Measurements from ENCODE around the gene SENP8.

SENP8 gene

DNA sequence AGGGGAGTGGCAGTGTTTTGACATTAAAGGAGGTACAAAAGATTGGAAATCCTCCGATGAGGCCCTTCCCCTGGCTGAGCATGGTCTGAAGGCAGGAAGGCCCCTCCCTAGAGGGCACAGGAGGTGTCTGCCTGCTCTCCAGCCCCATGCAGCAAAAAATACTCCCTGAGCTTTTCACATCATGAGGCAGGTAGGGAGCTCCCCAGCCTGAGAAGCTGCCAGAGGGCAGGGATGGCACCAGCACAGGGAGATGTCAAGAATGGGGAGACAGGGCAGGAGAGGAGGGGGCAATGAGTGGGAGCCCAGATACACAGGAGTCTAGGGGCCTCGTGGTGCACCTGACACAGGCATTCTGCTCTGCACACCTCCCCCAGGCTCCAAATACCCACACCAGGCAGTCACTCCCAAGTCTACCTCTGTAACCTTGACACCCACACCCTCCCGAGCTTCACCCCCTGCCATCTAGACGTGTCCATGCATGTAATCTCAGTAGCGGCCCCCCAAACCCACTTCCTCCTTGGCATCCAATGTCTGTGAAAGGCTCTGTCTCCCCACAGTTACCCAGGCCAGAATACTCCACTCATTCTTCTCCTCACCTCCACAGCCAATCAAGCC, 56.5 kb downstream of the SENP8 start:
- Mint-ChIP-seq H3K9me3 (no peaks in the 10 kb centered on the region), H3K27me3 (no peaks in the 10 kb centered on the region), H3K4me1 (no peaks in the 10 kb centered on the region), H3K27ac (no peak overlapping the region), H3K36me3 (no peaks in the 10 kb centered on the region), H3K4me3 (no peak overlapping the region)

DNA sequence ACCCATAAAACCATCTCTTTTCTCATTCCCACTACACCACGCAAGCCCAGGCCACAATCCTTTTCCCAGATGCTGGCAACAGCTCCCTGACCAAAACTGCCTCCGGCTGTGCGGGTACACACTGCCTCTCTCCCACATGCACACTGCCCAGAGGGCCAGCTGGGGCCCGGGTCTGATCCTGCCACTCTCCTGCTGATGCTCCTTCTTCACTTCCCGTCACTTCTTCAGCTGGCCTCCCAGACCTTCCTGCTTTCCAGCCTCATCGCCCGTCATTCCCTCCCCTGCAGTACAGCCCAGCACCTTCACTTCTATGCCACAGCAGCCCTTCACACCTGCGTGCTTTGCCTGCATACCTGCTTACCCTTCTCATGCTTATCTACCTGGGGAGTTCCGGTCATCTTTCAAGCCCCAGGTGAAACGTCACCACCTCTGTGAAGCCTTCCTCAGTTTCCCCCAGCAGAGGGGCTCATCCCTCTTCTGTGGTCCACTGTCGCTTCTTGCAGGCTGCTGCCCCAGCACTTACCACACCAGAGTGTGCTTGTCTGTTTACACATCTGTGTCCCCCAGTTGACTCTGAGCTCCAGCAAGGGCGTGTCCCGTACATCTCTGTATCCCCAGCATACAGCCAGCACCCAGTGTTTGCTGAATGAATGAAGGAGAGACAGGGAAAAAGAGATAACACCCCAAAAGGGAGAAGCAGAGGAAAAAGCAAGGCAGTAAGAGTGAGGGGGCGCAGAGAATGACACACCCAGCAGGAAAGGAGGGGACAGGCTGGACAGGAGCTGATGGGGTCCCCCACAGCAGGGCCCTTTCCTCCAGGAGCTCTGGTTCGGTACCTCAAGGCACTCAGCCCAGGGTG, 57.2 kb downstream of the SENP8 start:
- H3K4me1 Mint-ChIP-seq, result no peaks in the 10 kb centered on the region
- no peaks in the 10 kb centered on the region for H3K36me3 Mint-ChIP-seq

DNA sequence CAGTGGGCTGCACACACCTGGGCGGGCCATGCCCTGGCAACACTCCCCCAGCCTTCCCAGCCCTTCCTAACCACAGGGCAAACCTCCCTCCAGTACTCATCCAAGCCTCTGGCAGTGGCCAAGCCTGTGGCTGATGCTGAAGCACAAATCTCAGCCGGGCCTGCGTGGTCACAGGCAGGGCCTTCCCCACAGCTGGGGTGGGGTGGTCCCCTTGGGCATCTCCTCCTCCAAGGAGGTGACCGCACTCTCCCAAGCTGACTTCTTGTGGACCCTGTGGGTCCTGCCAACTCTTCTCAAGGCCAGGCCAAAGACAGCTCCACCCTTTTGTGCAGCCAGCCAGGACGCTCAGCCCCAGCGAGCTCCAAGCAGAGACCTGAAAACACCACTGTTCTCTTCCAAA, 58.0 kb downstream of the SENP8 start:
- Mint-ChIP-seq H3K27me3 (peaks cover 3% of the 10 kb centered on the region), H3K36me3 (no peaks in the 10 kb centered on the region), H3K4me1 (no peaks in the 10 kb centered on the region), H3K27ac (no peak overlapping the region), H3K9me3 (no peaks in the 10 kb centered on the region), H3K4me3 (no peak overlapping the region)

More for the DNA sequence above, 57.2 kb downstream of the SENP8 start:
- no peak overlapping the region for H3K27ac Mint-ChIP-seq
- no peaks in the 10 kb centered on the region for H3K27me3 Mint-ChIP-seq
- no peak overlapping the region for H3K4me3 Mint-ChIP-seq
- no peaks in the 10 kb centered on the region for H3K9me3 Mint-ChIP-seq

DNA sequence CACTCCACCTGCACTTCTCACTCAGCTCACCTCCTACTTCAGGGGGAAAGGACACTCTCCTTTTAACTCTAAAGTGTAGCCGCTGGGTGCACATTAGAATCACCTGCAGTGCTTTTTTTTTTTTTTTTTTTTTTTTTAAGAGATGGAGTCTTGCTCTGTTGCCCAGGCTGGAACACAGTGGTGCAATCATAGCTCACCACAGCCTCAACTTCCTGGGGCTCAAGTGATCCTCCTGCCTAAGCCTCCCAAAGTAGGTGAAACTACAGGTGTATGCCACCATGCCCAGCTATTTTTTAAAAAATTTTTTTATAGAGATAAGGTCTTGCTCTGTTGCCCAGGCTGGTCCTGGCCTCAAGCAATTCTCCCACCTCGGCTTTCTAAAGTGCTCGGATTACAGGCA, 58.5 kb downstream of the SENP8 start:
- H3K27me3 Mint-ChIP-seq, result peaks cover 7% of the 10 kb centered on the region
- no peak overlapping the region for H3K4me3 Mint-ChIP-seq
- H3K36me3 Mint-ChIP-seq, result no peaks in the 10 kb centered on the region
- no peaks in the 10 kb centered on the region for H3K9me3 Mint-ChIP-seq
- no peaks in the 10 kb centered on the region for H3K4me1 Mint-ChIP-seq
- H3K27ac Mint-ChIP-seq, result no peak overlapping the region

DNA sequence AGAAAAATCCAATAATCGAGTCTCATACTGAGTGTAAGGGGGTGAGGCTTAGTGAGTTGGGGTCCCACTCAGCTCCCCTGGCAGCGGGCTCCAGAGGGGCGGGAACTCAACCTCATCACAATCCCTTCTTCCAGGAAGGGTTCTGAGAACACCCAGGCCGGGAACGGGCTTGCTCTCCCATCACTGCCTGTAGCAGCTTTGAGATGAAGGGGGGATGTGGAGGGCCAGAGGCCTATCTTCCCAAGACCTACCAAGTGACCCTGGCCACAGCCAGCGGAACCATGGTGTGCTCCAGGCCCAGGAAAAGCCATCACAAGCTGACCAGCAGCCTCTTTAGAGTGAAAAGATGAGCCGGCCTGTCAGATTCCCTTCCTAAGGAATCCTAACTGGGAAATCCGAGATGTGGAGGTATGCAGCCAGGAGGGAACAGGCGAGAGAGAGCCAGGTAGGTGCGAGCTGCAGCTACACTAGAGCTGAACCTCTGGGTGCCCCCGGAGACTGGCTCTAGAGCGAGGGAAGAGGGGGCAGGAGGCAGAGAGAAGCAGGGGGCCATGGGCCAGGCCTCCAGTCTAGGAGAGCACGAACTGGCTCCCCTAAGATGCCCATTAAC, 60.9 kb downstream of the SENP8 start:
- no peak overlapping the region for H3K4me3 Mint-ChIP-seq
- H3K27ac Mint-ChIP-seq, result no peak overlapping the region
- H3K4me1 Mint-ChIP-seq, result no peaks in the 10 kb centered on the region
- H3K27me3 Mint-ChIP-seq, result peaks cover 14% of the 10 kb centered on the region
- H3K9me3 Mint-ChIP-seq, result no peaks in the 10 kb centered on the region
- no peaks in the 10 kb centered on the region for H3K36me3 Mint-ChIP-seq

DNA sequence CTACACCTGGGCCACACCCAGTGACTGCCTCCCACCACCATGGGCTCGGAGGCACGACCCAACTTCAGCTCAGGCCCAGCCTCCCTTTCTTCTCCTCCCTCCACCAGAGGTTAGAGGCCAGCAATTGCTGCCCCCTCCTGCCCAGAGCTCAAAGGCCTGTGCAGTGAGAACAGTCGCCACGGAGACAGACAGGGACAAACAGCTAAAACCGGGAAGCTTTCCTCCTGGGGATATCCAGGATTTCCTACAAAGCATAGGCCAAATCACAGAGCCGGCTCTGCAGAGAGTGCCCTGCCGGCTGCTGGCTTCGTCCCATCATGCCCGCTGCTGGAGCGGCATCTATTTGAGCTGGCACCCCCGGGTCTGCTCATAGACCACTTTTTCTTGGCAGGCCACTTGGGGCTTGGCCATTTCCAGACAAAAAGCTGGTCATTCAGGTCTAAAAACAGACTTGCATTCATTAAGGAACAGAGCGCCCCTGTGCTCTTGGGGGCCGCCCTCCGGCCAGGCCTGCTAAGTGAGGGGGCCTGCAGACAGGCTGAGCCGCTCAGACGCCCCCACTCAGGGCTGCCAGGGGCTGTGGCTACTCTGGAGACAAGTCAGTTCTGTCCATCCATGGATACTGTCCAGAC, 61.9 kb downstream of the SENP8 start:
- H3K4me1 Mint-ChIP-seq, result no peaks in the 10 kb centered on the region
- no peak overlapping the region for H3K27ac Mint-ChIP-seq
- H3K36me3 Mint-ChIP-seq, result no peaks in the 10 kb centered on the region
- H3K9me3 Mint-ChIP-seq, result no peaks in the 10 kb centered on the region
- H3K4me3 Mint-ChIP-seq, result no peak overlapping the region
- H3K27me3 Mint-ChIP-seq, result peaks cover 17% of the 10 kb centered on the region

DNA sequence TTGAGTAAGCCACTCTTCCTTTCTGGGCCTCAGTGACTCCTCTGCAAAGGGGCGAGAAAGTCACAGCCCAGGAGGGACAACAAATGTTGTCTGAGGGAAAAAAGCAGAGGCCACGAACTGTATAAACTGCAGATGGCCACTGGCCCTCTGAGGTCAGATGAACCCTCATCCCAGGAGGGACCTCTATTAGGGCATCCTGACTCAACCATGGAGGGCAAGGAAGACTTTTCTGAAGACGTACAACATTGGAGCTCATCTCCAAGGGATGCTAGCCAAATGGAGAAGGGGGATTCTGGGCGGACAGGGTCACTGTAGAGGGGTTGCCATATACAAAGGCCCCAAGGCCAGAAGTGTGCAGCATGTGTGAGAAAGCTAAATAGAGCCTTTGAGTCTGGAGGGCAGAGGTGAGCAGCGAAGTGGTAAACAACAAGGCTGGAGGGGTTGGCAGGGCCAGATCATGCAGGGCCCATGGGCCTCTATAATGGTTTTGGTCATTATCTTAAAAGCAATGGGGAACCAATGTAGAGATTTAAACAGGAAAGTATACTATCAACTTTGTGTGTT, 62.6 kb downstream of the SENP8 start:
- Mint-ChIP-seq H3K27me3 (peaks cover 21% of the 10 kb centered on the region), H3K4me1 (no peaks in the 10 kb centered on the region), H3K4me3 (no peak overlapping the region)

DNA sequence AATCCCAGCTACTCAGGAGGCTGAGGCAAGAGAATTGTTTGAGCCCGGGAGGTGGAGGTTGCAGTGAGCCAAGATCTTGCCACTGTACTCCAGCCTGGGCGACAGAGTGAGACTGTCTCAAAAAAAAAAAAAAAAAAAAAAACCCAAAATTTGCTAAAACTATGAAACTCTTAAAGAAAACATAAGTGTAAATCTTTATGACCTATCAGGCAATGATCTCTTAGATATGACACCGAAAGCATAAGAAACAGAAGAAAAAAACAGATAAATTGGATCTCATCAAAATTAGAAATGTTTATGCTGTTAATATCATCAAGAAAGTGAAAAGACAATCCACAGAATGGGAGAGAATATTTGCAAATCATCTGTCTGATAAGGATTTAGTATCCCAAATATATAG, 64.0 kb downstream of the SENP8 start:
- Mint-ChIP-seq H3K4me1 (no peaks in the 10 kb centered on the region), H3K36me3 (no peaks in the 10 kb centered on the region), H3K4me3 (no peak overlapping the region), H3K27me3 (peaks cover 21% of the 10 kb centered on the region), H3K9me3 (no peaks in the 10 kb centered on the region), H3K27ac (no peak overlapping the region)

More for the DNA sequence above, 62.6 kb downstream of the SENP8 start:
- Mint-ChIP-seq H3K27ac (no peak overlapping the region), H3K9me3 (no peaks in the 10 kb centered on the region), H3K36me3 (no peaks in the 10 kb centered on the region)

DNA sequence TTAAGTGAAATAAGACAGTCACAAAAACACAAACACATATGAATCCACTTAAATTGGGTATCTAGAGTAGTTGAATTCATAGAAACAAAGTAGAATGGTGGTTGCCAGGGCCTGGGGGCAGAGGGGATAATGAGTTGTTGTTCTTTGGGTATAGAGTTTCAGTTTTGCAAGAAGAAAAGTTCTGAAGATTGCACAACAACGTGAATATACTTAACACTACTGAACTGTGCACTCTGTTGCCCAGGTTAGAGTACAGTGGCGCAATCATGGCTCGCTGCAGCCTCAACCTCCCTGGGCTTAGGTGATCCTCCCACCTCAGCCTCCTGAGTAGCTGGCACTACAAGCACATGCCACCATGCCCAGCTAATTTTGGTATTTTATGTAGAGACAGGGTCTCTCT, 64.5 kb downstream of the SENP8 start:
- no peak overlapping the region for H3K4me3 Mint-ChIP-seq

DNA sequence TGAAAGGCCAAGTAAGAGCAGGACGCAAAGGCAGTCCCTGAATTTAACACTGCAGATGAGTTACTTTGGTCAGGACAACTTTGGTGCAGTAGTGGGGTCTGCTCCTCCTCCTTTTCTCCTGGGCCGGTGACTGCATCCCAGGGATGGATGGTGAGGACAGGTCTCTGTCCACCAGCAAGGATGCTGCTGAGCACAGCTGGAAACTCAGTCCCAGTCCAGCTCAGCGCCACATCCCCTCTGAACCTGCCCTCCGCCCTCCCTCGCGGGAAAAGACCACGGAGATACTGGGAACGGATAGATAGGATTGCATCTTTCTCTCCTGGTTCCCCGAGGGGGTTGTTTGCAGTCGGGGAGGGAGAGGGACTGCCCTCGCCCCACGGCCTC, 65.6 kb downstream of the SENP8 start:
- no peak overlapping the region for H3K27ac Mint-ChIP-seq
- H3K27me3 Mint-ChIP-seq, result peaks cover 21% of the 10 kb centered on the region
- no peaks in the 10 kb centered on the region for H3K9me3 Mint-ChIP-seq
- no peaks in the 10 kb centered on the region for H3K36me3 Mint-ChIP-seq
- H3K4me3 Mint-ChIP-seq, result no peak overlapping the region
- H3K4me1 Mint-ChIP-seq, result no peaks in the 10 kb centered on the region

More for the DNA sequence above, 64.5 kb downstream of the SENP8 start:
- peaks cover 21% of the 10 kb centered on the region for H3K27me3 Mint-ChIP-seq
- H3K27ac Mint-ChIP-seq, result no peak overlapping the region
- no peaks in the 10 kb centered on the region for H3K4me1 Mint-ChIP-seq
- H3K36me3 Mint-ChIP-seq, result no peaks in the 10 kb centered on the region
- H3K9me3 Mint-ChIP-seq, result no peaks in the 10 kb centered on the region

DNA sequence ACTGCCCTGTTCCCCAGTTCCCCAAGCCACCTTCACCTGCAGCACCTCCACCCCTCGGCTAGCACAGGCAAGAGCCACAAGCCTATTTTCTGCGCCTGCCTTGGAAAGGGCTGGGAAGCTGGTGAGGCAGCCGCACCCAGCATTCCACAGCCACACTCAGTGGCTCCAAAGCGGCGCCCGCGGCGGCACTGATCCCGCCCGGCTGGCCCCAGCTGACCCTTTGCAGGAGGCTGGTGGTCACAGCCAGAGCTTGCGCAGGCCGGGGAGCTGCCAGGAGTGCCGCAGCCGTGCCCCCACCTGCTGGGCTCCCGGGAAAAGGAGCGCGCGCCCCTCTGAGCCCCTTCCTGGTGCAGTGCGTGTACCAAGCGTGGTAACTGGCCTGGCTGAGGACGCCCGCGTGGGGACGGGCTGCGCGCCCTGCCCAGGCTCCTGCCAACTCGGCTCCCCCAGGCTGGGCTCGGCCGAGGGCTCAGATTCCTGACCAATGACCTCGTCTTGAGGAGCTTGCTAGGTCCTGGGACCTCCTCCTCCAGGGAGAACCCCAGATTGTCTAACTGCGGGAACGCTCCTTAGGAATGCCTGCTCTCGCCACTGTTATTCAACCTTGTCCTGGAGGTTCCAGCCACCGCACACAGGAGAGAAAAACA, 66.1 kb downstream of the SENP8 start:
- H3K27me3 Mint-ChIP-seq, result peaks cover 21% of the 10 kb centered on the region
- H3K9me3 Mint-ChIP-seq, result no peaks in the 10 kb centered on the region
- no peaks in the 10 kb centered on the region for H3K36me3 Mint-ChIP-seq
- no peak overlapping the region for H3K27ac Mint-ChIP-seq
- no peak overlapping the region for H3K4me3 Mint-ChIP-seq
- H3K4me1 Mint-ChIP-seq, result no peaks in the 10 kb centered on the region

DNA sequence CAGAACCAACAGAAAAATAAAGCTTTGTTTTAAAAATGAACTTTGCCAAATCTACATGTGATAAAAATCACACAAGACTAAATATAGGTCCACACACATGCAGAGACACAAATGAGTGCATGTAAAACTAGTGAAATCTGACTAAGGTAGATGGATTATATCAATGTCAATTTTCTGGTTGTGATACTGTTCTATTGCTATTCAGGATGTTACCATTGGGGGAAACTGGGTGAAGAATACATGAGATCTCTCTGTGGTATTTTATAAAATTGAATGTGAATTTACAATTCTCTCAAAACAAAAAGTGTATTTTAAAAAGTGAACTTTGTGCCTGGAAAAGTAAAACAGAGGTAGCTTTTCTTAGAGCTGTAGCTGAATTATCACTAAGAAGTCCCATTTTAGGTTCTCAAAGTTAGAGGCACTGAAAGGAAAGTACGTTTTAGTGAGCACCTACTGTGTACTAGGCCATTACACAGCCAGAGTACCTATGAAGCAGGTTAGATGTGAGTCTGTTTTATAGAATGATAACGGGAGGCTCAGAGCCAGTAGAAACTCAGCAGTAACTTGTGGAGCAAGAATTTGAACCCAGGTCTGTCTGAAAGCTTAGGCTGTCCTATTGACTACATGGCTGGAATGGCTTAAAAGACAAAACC, 71.2 kb downstream of the SENP8 start:
- Mint-ChIP-seq H3K4me3 (no peak overlapping the region), H3K9me3 (no peaks in the 10 kb centered on the region), H3K27ac (no peak overlapping the region), H3K4me1 (no peaks in the 10 kb centered on the region), H3K36me3 (no peaks in the 10 kb centered on the region), H3K27me3 (peaks cover 14% of the 10 kb centered on the region)

DNA sequence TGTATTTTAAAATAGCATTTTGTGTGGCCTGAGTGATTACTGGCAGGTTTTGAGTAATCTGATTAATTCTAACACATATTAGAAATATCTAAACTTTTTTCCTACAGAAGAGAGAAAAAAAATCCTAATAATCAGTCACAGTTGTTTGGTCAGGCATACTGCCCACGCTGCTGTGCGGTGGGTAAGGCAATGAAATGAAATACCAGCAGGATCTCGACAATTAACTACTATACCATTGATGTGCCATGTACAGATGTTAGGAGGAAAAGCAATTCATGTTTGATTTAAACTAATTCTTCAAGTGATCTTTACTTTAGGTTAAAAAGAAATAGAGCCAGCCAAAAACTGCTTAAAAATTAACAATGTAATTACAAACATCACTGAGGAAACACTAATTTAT, 74.2 kb downstream of the SENP8 start:
- Mint-ChIP-seq H3K9me3 (no peaks in the 10 kb centered on the region), H3K4me1 (no peaks in the 10 kb centered on the region), H3K36me3 (no peaks in the 10 kb centered on the region), H3K4me3 (no peak overlapping the region), H3K27me3 (peaks cover 15% of the 10 kb centered on the region), H3K27ac (no peak overlapping the region)

Data from activated naive CD4-positive, alpha-beta T cell treated with anti-CD3 and anti-CD28 coated beads, Interleukin-2, amount 50 U/mL, for 24 hours (primary cell).